Endothelial cell of umbilical vein (primary cell): ENCODE data around the gene NSFL1C. TPM values are rescaled to one million over a fixed set of nuclear protein-coding genes. Genes with fewer than 3 reads are reported as not detected.

Experiments used
- BruUV-seq: library from RNA; stranded (reverse); fragments of 400-500 nt; replicated peaks from 2 replicates; lab custom pipeline; 2021; lab: Mats Ljungman, UMichigan
- CTCF ChIA-PET: fragments of 300-600, 350-600 bp; sonication (Branson Sonifier 250); formaldehyde crosslinking; loops from one replicate; lab custom pipeline; 2021; ENCODE audit warnings: antibody characterized with exemption, inconsistent platforms; lab: Charles Lee
- POLR2A ChIA-PET: fragments of 300-600, 350-600 bp; sonication (Branson Sonifier 250); formaldehyde crosslinking; loops from one replicate; lab custom pipeline; 2021; ENCODE audit warnings: antibody characterized with exemption, inconsistent platforms; lab: Charles Lee
- DNase-seq: peaks from one replicate; pipeline ENCODE4 v3.0.0-alpha.2; 2011; ENCODE audit warnings: low read depth, low spot score
- FAIRE-seq: peaks from 2 replicates; lab custom pipeline; 2011; peaks lifted over from hg19 to GRCh38; lab: Jason Lieb, UNC
- H2AFZ ChIP-seq: 2 replicates; pipeline ENCODE4 v1.6.0; 2012; ENCODE audit warnings: low read depth, low read length, control low read depth, inconsistent platforms
- H3K27ac ChIP-seq: 2 replicates; pipeline ENCODE4 v1.5.1; 2011; ENCODE audit warnings: low read depth, mild to moderate bottlenecking, control low read depth, low read length, moderate library complexity; ENCODE audit not compliant: insufficient read depth
- H3K27me3 ChIP-seq, 2 experiments: 2 replicates each; pipeline versions ENCODE4 v1.6.0 to v1.6.1; 2011; ENCODE audit warnings: low read length in 2 of 2, mixed read lengths in 1 of 2; ENCODE audit not compliant: control insufficient read depth in 2 of 2, insufficient read depth in 2 of 2
- H3K36me3 ChIP-seq, 2 experiments: 2 replicates in 1 of 2; 3 replicates in 1 of 2; pipeline ENCODE4 v1.5.1; 2011; ENCODE audit warnings: low read length in 2 of 2, mild to moderate bottlenecking in 1 of 2, moderate library complexity in 1 of 2; ENCODE audit not compliant: control insufficient read depth in 2 of 2, insufficient read depth in 2 of 2; ENCODE audit errors: extremely low read depth in 1 of 2
- H3K4me1 ChIP-seq: 3 replicates; pipeline ENCODE4 v1.5.1; 2011; ENCODE audit warnings: mild to moderate bottlenecking, low read length; ENCODE audit not compliant: control insufficient read depth, insufficient read depth; ENCODE audit errors: extremely low read depth
- H3K4me2 ChIP-seq: 2 replicates; pipeline ENCODE4 v1.6.1; 2011; ENCODE audit warnings: low read length, control low read depth, mixed read lengths; ENCODE audit not compliant: insufficient read depth
- H3K4me3 ChIP-seq, 3 experiments: fragments of 200-600 bp in 1 of 3; sonication (generic), shearing (Covaris generic) in 1 of 3; replicated peaks in 1 of 3; 2 replicates each; pipeline ENCODE4 v1.5.1; 2011 to 2016; ENCODE audit warnings: control low read depth in 3 of 3, low read length in 3 of 3, mild to moderate bottlenecking in 2 of 3, inconsistent platforms in 1 of 3, low read depth in 1 of 3, moderate library complexity in 1 of 3; ENCODE audit not compliant: insufficient read depth in 1 of 3
- H3K79me2 ChIP-seq: 2 replicates; pipeline ENCODE4 v1.6.0; 2012; ENCODE audit warnings: low read length, inconsistent platforms; ENCODE audit not compliant: control insufficient read depth, insufficient read depth
- H3K9ac ChIP-seq: replicated peaks from 2 replicates; pipeline ENCODE3; 2011; ENCODE audit warnings: low read length, control low read depth; ENCODE audit not compliant: insufficient read depth; ENCODE audit errors: extremely low read depth
- H3K9me1 ChIP-seq: replicated peaks from 3 replicates; pipeline ENCODE4 v1.6.0; 2011; ENCODE audit warnings: mild to moderate bottlenecking, low read length; ENCODE audit not compliant: control insufficient read depth, insufficient read depth; ENCODE audit errors: extremely low read depth
- H3K9me3 ChIP-seq: replicated peaks from 2 replicates; pipeline ENCODE4 v1.5.1; 2012; ENCODE audit warnings: low read length, inconsistent platforms; ENCODE audit not compliant: control insufficient read depth, insufficient read depth
- H4K20me1 ChIP-seq: replicated peaks from 2 replicates; pipeline ENCODE3; 2011; ENCODE audit warnings: mild to moderate bottlenecking, low read length; ENCODE audit not compliant: control insufficient read depth, insufficient read depth; ENCODE audit errors: extremely low read depth
- FOS ChIP-seq: IDR thresholded peaks from 2 replicates; pipeline ENCODE4 v1.6.1; 2011; ENCODE audit warnings: mild to moderate bottlenecking, low read length, moderate library complexity, borderline replicate concordance; ENCODE audit not compliant: insufficient read depth
- MAX ChIP-seq: IDR thresholded peaks from 2 replicates; pipeline ENCODE4 v1.6.1; 2011; ENCODE audit not compliant: insufficient read depth, insufficient read length
- dilution Hi-C: fragments of 300-500 bp; cut with MboI; formaldehyde crosslinking; loops from one replicate; pipeline ENCODE4 v1.15.0; 2019; ENCODE audit warnings: low sequenced_read_pairs; ENCODE audit not compliant: extremely low pct_ligation_motif_present
- intact Hi-C: fragments of 100-400 bp; cut with micrococcal nuclease; formaldehyde crosslinking; loops from one replicate; pipeline ENCODE4 v1.10.0; 2022
- polyA plus RNA-seq, 4 experiments: library from polyadenylated mRNA; depleted of rRNA in 3 of 4; stranded (reverse) in 3 of 4; unstranded in 1 of 4; fragments of >200 nt; gene quantifications; 2 replicates each; pipeline versions ENCODE4 v1.2.1 to v1.2.3, GENCODE V29; 2011 to 2012; ENCODE audit warnings: missing spikeins in 1 of 4
- total RNA-seq: library from RNA; stranded (reverse); gene quantifications from 2 replicates; pipeline ENCODE4 v1.2.3, GENCODE V29; 2021
- TF ChIP-seq, protein P1 (sequence below), 2 donors: IDR thresholded peaks; 1 replicate in 1 of 2; 2 replicates in 1 of 2; pipeline ENCODE4 v1.5.1; 2011; ENCODE audit warnings: low read length in 2 of 2, mild to moderate bottlenecking in 2 of 2, moderate library complexity in 2 of 2, control low read depth in 1 of 2, inconsistent platforms in 1 of 2, low read depth in 1 of 2; ENCODE audit not compliant: insufficient read depth in 1 of 2; ENCODE audit errors: extremely low read depth in 1 of 2

The NSFL1C gene
- total and polyA plus RNA-seq, 2 donors (not counting 3 experiments of a cell fraction or from before 2014, with no cell fraction given), result 27.3 to 95.7 TPM

- dilution Hi-C loops, result no loop called here
- POLR2A ChIA-PET, result no interaction called here
These were observed 8.4 kb upstream of the NSFL1C start for GRCh38 chr20:1474817-1475603.

More at GRCh38 chr20:1474817-1475603, 8.4 kb upstream of the NSFL1C start:
- H3K27me3 ChIP-seq, result no peaks in the 10 kb centered on the region
- TF ChIP-seq MAX, result no peak
- TF ChIP-seq, protein P1, sequence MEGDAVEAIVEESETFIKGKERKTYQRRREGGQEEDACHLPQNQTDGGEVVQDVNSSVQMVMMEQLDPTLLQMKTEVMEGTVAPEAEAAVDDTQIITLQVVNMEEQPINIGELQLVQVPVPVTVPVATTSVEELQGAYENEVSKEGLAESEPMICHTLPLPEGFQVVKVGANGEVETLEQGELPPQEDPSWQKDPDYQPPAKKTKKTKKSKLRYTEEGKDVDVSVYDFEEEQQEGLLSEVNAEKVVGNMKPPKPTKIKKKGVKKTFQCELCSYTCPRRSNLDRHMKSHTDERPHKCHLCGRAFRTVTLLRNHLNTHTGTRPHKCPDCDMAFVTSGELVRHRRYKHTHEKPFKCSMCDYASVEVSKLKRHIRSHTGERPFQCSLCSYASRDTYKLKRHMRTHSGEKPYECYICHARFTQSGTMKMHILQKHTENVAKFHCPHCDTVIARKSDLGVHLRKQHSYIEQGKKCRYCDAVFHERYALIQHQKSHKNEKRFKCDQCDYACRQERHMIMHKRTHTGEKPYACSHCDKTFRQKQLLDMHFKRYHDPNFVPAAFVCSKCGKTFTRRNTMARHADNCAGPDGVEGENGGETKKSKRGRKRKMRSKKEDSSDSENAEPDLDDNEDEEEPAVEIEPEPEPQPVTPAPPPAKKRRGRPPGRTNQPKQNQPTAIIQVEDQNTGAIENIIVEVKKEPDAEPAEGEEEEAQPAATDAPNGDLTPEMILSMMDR (IDR thresholded peaks at IDR 0.05; ENCODE audit: extremely low read depth in 1 of 2, insufficient read depth in 1 of 2, low read depth in 1 of 2, low read length in 2 of 2), result peak; percentile 14 to 30
- TF ChIP-seq FOS, result no peak
- no peak overlapping the region for H3K27ac ChIP-seq
- H4K20me1 ChIP-seq, result no peaks in the 10 kb centered on the region
- H3K36me3 ChIP-seq, result peaks cover 0 to 10% of the 10 kb centered on the region in 2 experiments
- H3K4me2 ChIP-seq, result no peak overlapping the region
- no peaks in the 10 kb centered on the region for H3K79me2 ChIP-seq
- no peak overlapping the region for H3K9ac ChIP-seq
- no peak overlapping the region for H2AFZ ChIP-seq
- peaks cover 14% of the 10 kb centered on the region for H3K4me1 ChIP-seq
- no peaks in the 10 kb centered on the region for H3K9me1 ChIP-seq
- CTCF ChIA-PET, result interaction anchor here (1.3 to 14.3 kb wide), 4 partner anchors 12 to 29 kb away, joined by 3 to 229 read pairs (median 8); partner anchors contain the start of gene SIRPB2
- no peak for DNase-seq
- no peaks in the 10 kb centered on the region for H3K9me3 ChIP-seq
- peak; percentile 33 for FAIRE-seq
- intact Hi-C loops, result loop anchor here (1.0 kb wide), 1 partner anchor 28 kb away; no protein-coding TSS in a partner anchor
- H3K4me3 ChIP-seq, result no peak overlapping the region
- BruUV-seq, result no TSS peak
